Erythroblast (primary cell): ENCODE measurements around the gene KIF1A.

Experiments
- DNase-seq, 2 experiments: peaks; one replicate each; lab custom pipeline; 2025; lab: John Stamatoyannopoulos, UW
- GATA1 ChIP-seq: IDR thresholded peaks from 2 replicates; pipeline ENCODE4 v1.6.1; 2011; ENCODE audit warnings: low read depth, mild to moderate bottlenecking, control low read depth, low read length, moderate library complexity
- POLR2A ChIP-seq: IDR thresholded peaks from 2 replicates; pipeline ENCODE4 v1.6.1; 2011; ENCODE audit warnings: mild to moderate bottlenecking, low read length

KIF1A gene

GRCh38 chr2:240819858-240820606 lies at the start of gene KIF1A:
KIF1A (minus strand) TSS chr2:240820219; CDS start chr2:240797752, 22,467 bp downstream.
- no peak for TF ChIP-seq GATA1
- TF ChIP-seq POLR2A: no peak
- no peak for DNase-seq

GRCh38 chr2:240869109-240869955 lies 49.3 kb upstream of the KIF1A start:
- TF ChIP-seq GATA1: no peak
- TF ChIP-seq POLR2A: no peak
- no peak for DNase-seq

GRCh38 chr2:240868286-240869108 lies 48.5 kb upstream of the KIF1A start, which contains the start of gene AGXT:
AGXT (plus strand) TSS chr2:240868824; CDS start chr2:240868866, 42 bp downstream.
- no peak for TF ChIP-seq POLR2A
- TF ChIP-seq GATA1: no peak
- no peak for DNase-seq

GRCh38 chr2:240865391-240865790 lies 45.4 kb upstream of the KIF1A start:
- DNase-seq: no peak
- TF ChIP-seq POLR2A (no peak), GATA1 (no peak)

GRCh38 chr2:240864475-240864874 lies 44.5 kb upstream of the KIF1A start:
- TF ChIP-seq POLR2A (no peak), GATA1 (no peak)
- DNase-seq: no peak

- DNase-seq: no peak
- TF ChIP-seq GATA1: no peak
- TF ChIP-seq POLR2A: no peak
These were observed 41.5 kb upstream of the KIF1A start for GRCh38 chr2:240861547-240861946.

- no peak for TF ChIP-seq GATA1
- no peak for TF ChIP-seq POLR2A
- DNase-seq: no peak
These were observed 38.9 kb upstream of the KIF1A start for GRCh38 chr2:240858871-240859270.

- no peak for DNase-seq
- no peak for TF ChIP-seq POLR2A
- no peak for TF ChIP-seq GATA1
These were observed 38.3 kb upstream of the KIF1A start for GRCh38 chr2:240858321-240858720.

- no peak for TF ChIP-seq GATA1
- TF ChIP-seq POLR2A: no peak
These were observed 37.3 kb upstream of the KIF1A start for GRCh38 chr2:240857039-240858008.

GRCh38 chr2:240856151-240856980 lies 36.3 kb upstream of the KIF1A start:
- no peak for TF ChIP-seq POLR2A
- TF ChIP-seq GATA1: no peak
- no peak for DNase-seq

More at GRCh38 chr2:240857039-240858008, 37.3 kb upstream of the KIF1A start:
- no peak for DNase-seq

GRCh38 chr2:240855670-240856069 lies 35.7 kb upstream of the KIF1A start:
- TF ChIP-seq GATA1 (no peak), POLR2A (no peak)
- DNase-seq: no peak
